IPS-18c (cell line): Measurements from ENCODE around the gene MYO16.

ENCODE experiments used
- H3K4me3 ChIP-seq: 2 replicates; pipeline ENCODE4 v1.7.0; 2013; ENCODE audit warnings: low read depth, mild to moderate bottlenecking, low read length, moderate library complexity; ENCODE audit not compliant: insufficient read depth
- H3K9me3 ChIP-seq: one replicate; pipeline ENCODE4 v1.6.1; 2013; ENCODE audit warnings: mild to moderate bottlenecking, low read length, moderate library complexity; ENCODE audit not compliant: control insufficient read depth, insufficient read depth

Gene MYO16

DNA sequence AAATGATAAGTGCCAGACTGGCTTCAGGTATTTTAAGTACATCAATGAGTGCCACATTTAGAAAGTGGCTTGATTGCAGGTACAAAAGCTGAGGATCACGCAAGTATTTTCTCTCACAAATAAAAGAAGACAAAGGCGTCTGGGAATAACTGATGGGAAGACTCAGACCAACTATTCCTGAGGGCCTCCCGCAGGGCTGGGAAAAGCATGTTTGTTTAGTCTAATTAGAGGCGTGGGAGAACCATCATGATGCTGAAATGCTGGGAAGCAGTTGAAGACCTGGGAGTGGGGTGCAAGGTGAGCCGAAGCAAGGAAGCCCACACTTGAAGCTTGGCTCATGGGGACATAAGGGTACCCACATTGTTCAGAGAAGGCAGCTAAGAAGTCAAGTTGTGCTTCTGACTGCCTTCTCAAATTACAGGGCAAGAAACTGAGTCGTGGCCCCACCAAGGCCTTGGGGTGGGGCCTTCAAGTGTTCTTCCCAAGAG is 536.0 kb downstream of the MYO16 start:
- no peaks in the 10 kb centered on the region for H3K9me3 ChIP-seq
- H3K4me3 ChIP-seq: no peak overlapping the region

DNA sequence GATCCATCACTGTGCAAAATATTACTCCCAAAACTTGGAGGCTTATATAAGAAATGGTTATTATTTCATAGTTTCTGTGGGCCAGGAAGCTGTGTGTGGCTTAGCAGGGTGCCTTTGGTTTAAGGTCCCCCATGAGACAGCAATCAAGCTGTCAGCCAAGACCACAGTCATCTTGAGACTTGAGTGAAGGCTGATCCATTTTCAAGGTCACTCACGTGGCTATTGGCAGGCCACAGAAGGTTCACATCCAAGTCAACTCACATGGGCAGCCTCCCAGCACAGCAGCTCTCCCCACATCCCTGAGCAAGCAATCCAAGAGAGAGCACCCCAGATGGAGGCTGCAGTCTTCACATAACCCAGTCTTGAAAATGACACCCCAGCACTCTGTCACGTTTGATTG is 537.4 kb downstream of the MYO16 start:
- no peak overlapping the region for H3K4me3 ChIP-seq
- no peaks in the 10 kb centered on the region for H3K9me3 ChIP-seq

DNA sequence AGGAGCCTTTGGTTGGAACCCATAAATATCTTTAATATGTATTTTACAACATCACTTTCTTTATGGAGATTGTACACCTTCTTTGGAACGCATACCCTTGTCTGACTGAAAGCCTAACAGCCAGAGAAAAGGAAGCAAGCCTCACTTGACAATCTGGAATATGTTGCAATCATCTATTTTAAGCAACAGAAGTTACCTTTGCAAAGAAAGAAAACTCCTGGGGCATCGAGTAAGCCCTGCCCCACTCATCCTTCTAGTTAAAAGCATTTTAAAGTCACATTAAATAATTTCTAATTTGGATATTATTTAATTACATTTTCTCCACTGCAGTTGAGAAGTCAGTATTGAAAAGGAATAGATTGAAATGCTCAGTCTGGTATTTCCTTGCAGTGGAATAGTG is 542.7 kb downstream of the MYO16 start:
- Histone ChIP-seq H3K4me3 (no peak overlapping the region), H3K9me3 (no peaks in the 10 kb centered on the region)

DNA sequence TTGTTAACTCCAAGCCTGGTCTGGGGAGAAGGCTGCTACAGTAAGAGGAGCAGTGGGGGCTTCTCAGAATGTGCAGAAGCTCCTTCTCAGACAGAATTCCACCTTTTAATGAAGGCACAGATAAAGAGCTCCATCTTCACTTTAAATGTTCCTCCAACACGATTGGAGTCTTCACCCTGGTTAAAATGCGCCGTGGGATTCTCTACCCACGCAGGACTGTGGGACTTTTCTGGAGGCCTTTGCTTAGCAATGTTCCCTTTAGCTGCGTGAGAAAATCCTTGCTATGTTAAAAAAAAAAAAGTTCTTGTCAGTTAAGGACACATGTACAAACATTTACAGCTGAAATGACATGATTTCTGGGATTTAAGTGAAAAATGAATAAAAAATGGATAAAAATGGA is 546.3 kb downstream of the MYO16 start:
- Histone ChIP-seq H3K4me3 (no peak overlapping the region), H3K9me3 (no peaks in the 10 kb centered on the region)

DNA sequence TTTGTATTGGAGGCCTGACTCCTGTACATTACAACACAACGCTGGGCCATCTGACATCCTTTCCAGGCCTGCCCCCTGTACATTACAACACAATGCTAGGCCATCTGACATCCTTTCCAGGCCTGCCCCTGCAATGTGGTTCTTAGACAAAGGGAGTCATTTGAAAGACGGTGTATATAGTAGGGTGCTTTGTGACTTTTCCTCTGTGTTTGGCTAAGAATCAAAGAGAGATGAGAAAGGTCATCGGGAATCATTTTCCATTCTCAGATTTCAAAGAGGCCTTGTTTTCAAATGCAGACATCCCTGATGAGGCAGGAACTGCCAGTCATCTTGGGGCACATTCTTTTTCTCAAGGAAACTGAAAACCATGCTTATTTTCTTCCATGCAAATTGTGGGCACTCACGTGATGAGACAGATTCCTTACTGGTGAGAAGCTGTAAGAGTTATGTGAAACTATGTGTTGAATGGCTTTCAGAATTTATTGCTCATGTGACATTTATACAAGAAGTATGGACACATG is 551.6 kb downstream of the MYO16 start:
- H3K4me3 ChIP-seq: no peak overlapping the region
- no peaks in the 10 kb centered on the region for H3K9me3 ChIP-seq

DNA sequence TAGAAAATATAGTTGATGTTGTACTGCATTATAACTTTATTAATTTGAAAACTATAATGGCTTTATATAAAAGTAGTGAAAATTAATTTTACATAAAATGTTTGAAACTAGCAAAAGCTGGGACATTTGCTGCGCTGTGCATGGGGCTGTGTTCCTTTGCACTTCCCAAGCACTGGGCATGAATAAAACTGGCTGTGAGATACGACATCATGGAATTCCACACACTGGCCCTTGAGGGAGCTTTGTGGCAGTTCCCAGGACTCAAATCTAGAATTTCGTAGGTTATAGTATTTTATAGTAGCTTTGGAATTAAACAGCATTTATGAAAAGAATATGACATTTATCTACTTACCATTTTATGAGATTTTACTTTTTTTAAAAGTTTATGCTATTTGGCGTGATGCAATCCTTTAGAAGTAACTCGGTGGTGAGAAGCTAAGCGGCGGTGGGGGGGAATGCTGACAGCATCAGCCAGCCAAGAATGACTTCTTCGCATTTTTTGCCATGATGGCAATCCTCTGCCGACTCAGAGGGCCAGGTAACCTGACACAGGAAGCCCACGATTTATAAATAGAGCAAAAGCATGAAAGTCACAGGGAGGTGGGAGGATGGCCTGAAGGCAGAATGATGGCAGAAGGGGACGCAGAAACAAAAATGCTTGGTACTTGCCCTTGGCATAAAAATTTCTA is 553.5 kb downstream of the MYO16 start:
- H3K9me3 ChIP-seq: no peaks in the 10 kb centered on the region
- no peak overlapping the region for H3K4me3 ChIP-seq

DNA sequence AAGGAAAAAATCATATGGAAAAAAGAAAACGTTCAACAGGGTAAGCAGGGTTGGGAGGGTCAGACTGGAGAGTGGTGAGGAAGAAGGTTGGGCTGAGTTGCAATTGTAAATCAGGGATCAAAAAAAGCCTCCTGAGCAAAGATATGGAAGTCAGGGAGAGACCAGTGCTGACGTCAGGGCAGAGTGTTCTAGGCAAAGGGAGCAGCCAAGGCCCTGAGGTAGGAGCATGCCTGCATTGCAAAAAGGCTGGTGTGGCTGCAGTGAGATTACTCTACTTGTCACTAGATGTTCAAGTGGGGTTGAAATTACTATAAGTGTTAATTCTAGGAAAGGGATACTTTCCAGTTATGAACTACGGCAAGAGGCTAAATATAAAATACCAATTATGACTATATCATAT is 562.0 kb downstream of the MYO16 start:
- Histone ChIP-seq H3K9me3 (no peaks in the 10 kb centered on the region), H3K4me3 (no peak overlapping the region)

DNA sequence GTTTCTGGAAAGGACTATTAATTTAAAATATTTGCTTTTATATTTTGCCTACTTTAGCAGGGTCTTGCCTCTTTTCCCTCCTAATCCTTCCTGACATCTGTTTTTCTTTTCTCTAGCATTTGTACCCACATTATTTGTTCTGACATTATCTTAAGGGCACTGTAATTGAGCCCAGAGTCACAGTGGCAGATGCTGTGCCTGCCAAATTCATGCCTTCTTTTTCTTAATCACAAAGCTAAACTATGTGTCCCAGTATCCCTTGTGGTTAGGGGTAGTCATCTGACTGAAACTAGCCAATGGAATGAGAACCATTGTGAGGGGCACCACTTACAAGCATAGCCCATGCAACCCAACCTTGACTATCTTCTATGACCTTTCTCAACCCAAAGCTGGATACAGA is 562.9 kb downstream of the MYO16 start:
- Histone ChIP-seq H3K9me3 (no peaks in the 10 kb centered on the region), H3K4me3 (no peak overlapping the region)

DNA sequence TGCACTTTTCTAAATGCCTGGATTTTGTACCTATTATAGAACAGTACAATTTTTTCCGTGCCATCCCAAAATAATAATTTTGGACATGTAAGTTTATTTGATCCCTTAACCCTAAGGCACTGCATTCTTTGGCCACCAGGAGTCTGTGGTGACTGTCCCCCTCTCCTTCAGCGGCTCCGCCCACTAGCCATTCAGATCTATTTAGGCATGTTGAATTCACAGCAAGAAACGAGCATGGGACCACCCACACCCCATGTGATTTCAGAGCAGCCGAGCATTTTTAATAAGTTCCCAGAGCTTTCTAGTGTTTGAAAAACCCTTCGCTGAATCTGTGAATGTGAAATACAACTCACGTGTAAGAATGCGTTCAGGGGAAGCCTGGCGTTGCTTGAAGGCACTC is 567.5 kb downstream of the MYO16 start:
- no peak overlapping the region for H3K4me3 ChIP-seq
- H3K9me3 ChIP-seq: no peaks in the 10 kb centered on the region

DNA sequence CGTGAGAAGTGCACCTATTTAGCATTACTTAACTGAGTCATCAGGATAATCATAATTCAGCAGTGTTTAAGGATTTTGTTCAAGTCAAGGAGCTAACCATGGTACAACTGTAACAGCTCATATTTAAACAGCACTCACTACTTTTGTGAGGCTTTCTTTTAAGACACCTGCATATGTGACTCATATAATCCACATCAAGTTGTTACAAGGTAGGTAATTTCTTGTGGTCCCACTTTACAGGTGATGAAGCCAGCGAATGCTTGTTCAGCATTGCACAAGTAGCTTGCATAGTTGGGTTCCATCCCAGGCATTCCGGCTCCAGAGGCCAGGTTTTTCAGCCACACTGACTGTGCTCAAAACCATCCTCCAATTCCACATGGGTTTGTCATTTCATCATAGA is 569.2 kb downstream of the MYO16 start:
- no peaks in the 10 kb centered on the region for H3K9me3 ChIP-seq
- no peak overlapping the region for H3K4me3 ChIP-seq

DNA sequence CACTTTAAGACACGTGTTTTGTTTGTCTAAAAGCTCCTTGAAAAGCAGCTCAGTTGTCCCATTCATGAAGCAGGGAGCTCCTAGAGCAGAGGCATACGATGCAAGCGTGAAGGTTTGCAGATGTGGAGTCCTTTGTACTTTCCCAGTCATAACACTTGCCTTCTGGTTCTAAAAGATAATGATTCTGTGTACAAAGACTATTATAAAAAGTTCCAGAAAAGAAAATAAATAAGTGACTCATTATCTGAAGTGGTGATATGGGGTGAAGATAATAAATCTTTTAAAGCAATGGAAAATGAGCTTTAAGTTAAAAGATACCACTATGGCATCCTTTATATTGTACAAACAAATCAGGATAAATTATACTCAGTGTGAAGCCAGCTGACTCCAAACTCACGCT is 569.9 kb downstream of the MYO16 start:
- no peak overlapping the region for H3K4me3 ChIP-seq
- H3K9me3 ChIP-seq: no peaks in the 10 kb centered on the region

DNA sequence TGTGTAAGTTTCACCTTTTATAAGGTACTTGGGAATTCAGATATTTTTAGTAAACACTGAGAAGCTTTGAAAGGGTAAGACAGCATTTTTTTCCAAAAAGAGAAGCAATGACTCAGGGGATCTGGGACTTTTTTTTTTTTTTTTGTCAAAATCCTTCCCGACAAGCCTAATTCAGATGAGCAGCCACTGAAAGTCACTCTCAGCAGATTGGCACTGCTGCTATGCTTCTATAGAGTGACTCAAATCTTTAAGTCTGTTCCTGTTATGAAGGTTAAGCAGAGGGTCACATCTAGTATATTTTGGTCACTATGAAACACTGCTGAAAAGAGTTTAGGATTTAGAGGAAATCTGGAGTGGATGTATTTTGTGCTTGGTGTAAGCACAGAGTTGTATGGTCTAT is 571.1 kb downstream of the MYO16 start:
- Histone ChIP-seq H3K4me3 (no peak overlapping the region), H3K9me3 (no peaks in the 10 kb centered on the region)

DNA sequence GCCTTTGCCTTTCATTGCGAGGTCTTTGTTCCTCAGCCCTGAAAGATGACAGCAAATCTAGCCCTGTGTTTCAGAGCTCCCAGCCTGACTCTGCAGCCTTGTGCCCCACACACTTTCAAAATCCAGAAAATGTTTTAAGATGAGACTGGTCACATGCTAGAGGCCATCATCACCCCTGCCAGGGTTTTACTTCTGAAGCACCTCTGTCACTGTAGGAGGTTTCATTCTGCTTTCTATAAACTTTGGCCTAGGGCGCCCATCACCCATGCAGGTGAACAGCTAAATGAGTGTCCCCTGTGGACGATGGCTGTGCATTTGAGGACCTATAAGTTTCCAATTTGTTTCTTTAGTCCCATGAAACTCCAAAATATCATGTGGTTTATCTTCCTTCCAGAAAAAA is 574.2 kb downstream of the MYO16 start:
- no peaks in the 10 kb centered on the region for H3K9me3 ChIP-seq
- no peak overlapping the region for H3K4me3 ChIP-seq

DNA sequence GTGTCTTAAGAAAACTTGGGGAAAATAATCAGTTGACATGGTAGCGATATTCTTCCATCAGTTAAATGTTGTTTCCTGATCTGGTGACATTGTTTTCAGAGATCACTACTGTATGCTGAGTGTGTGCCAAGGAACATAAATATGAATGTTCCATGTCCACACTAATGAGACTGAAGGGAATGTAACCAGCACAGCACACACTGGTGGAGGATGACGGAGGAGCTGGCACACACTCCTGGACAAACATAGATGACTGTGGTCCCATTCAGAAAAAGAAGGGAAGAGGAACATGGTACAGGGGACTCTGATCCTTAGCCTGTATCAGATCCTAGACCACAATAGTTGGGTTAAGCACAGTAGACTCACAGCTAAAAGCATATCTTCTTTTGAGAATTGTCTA is 574.8 kb downstream of the MYO16 start:
- H3K9me3 ChIP-seq: no peaks in the 10 kb centered on the region
- H3K4me3 ChIP-seq: no peak overlapping the region

DNA sequence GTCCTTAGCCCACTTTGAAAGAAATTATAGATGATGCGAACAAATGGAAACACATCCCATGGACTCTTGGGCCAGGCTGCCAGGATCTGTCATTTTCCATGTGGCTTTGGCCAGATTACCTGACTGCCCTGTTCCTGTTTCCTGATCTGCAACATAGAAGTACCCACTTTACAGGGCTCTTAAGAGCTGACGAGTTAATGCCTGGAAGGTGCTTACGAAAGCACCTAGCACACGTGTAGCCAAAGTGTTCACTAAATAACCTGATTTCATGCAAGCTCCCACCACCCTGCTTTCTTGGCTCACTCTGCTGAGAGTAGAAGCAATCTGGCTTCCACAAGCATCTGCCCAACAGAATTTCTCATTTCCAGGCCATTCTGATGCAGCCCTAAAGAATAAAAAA is 575.2 kb downstream of the MYO16 start:
- no peak overlapping the region for H3K4me3 ChIP-seq
- no peaks in the 10 kb centered on the region for H3K9me3 ChIP-seq

DNA sequence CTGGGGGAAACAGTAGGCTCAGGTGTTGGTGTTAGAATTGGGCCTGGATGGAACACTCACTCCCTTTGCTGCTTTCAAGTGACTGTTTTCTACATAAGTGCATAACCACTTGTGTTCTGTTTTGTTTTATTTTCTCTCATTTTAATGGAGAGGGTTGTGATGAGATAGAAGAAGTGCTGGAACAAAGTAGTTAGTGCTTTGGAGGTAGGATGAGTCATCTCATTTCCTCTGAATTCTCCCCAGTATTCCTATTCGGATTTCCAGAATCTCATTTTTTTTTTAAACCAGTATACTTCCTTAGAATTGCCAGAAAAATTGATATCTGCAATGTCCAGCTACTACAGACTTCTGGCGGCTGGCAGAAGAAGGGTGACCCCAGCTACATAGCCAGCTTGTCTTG is 575.9 kb downstream of the MYO16 start:
- Histone ChIP-seq H3K9me3 (no peaks in the 10 kb centered on the region), H3K4me3 (no peak overlapping the region)

DNA sequence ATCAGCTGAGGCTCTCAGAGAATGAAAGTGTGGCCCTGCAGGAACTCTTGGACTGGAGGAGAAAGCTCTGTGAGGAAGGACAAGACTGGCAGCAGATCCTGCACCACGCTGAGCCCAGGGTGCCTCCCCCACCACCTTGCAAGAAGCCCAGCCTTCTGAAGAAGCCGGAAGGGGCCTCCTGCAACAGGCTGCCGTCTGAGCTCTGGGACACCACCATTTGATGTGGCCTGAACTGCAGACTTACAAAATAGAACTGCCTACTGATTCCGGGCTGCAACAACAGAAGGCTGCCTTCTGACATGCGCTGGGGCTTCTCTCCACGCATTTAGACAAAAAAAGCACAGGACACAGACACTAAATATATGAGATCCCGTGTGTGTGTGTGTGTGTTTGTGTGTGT is 577.2 kb downstream of the MYO16 start:
- Histone ChIP-seq H3K9me3 (no peaks in the 10 kb centered on the region), H3K4me3 (no peak overlapping the region)

DNA sequence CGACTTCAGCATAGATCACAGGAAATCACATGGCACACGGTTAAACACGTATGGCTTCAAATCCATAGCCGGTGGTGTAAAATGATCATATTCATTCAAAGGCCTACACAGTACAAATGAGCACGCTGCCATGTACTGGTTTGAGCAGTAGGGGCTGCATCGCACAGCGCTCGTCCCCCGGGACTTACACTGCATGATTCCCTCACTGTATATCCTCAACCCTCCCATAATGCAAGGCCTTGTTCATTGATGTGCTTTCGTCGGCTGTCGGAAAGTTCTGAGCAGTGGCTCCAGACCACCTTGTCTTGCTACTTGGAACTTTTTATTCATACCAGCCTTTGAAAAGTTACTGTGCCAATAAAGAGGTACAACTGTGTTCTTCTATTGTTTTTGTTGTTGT is 578.2 kb downstream of the MYO16 start:
- Histone ChIP-seq H3K4me3 (no peak overlapping the region), H3K9me3 (no peaks in the 10 kb centered on the region)

DNA sequence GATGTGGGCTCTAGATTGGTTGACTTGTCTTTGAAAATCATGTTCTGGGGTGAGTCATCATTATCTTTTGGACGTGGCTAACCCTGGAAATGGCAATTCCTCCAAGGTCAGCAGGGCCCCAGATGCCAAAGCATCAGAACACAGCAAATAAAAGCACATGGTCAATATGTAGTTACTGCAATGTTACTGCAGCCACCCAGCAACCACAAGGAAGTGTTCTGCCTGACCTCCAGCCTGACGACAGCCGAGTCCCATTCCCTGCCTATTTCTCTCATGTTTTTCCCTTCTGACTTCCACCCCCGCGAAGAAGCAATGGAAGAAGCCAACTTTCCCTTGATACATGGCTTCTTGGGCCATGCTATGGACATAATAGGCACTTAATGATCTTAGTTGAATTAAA is 579.1 kb downstream of the MYO16 start:
- Histone ChIP-seq H3K9me3 (no peaks in the 10 kb centered on the region), H3K4me3 (no peak overlapping the region)
